GM12878 (cell line): ENCODE data around the gene BCAS3. TPM values are rescaled to one million over a fixed set of nuclear protein-coding genes. Genes with fewer than 3 reads are reported as not detected.

ENCODE experiments used
- ATAC-seq: fragments of 200-7000 bp; cut with Tn5 transposase; 3 replicates; pipeline ENCODE4 v1.9.1; 2020; ENCODE audit warnings: mild to moderate bottlenecking, moderate library complexity
- BruUV-seq: library from RNA; stranded (reverse); fragments of 400-500 nt; replicated peaks from 2 replicates; lab custom pipeline; 2021; lab: Mats Ljungman, UMichigan
- CTCF ChIA-PET: fragments of 300-600 bp; sonication (Branson Sonifier 250); formaldehyde crosslinking; extraction: SDS; loops from one replicate; lab custom pipeline; 2021; ENCODE audit warnings: inconsistent platforms; lab: Yijun Ruan, JAX
- POLR2A ChIA-PET: fragments of 350-600 bp; formaldehyde crosslinking; extraction: SDS; loops from one replicate; lab custom pipeline; 2021; ENCODE audit warnings: inconsistent platforms; lab: Charles Lee
- RAD21 ChIA-PET: fragments of 300-600 bp; sonication (Branson Sonifier 250); formaldehyde crosslinking; loops from one replicate; lab custom pipeline; 2023; ENCODE audit warnings: antibody characterized with exemption; ENCODE audit not compliant: unreplicated experiment; lab: Charles Lee
- SMC1A ChIA-PET: fragments of 300-600 bp; sonication (Branson Sonifier 250); formaldehyde crosslinking; loops from one replicate; lab custom pipeline; 2023; ENCODE audit not compliant: unreplicated experiment, uncharacterized antibody; lab: Charles Lee
- DNase-seq: peaks from one replicate; pipeline ENCODE4 v3.0.0-alpha.2; 2011; ENCODE audit warnings: low read depth, low spot score
- FAIRE-seq: peaks from 3 replicates; lab custom pipeline; 2011; peaks lifted over from hg19 to GRCh38; lab: Jason Lieb, UNC
- H2AFZ ChIP-seq: 2 replicates; pipeline ENCODE4 v1.6.0; 2011; ENCODE audit warnings: low read depth, low read length, control low read depth; ENCODE audit not compliant: control insufficient read depth
- H3K27ac ChIP-seq: 2 replicates; pipeline ENCODE4 v1.5.1; 2011; ENCODE audit warnings: control low read depth; ENCODE audit not compliant: control insufficient read depth, insufficient read depth
- H3K27me3 ChIP-seq, 2 experiments: replicated peaks in 1 of 2; 2 replicates each; pipeline versions ENCODE4 v1.6.0 to v1.6.1; 2011; ENCODE audit warnings: low read length in 1 of 2; ENCODE audit not compliant: control insufficient read depth in 2 of 2, insufficient read depth in 2 of 2
- H3K36me3 ChIP-seq, 2 experiments: 2 replicates each; pipeline ENCODE4 v1.5.1; 2011; ENCODE audit warnings: low read length in 1 of 2; ENCODE audit not compliant: control insufficient read depth in 2 of 2, insufficient read depth in 2 of 2
- H3K4me1 ChIP-seq: 2 replicates; pipeline ENCODE4 v1.6.1; 2011; ENCODE audit warnings: mild to moderate bottlenecking, low read length, moderate library complexity, mixed read lengths; ENCODE audit not compliant: control insufficient read depth, insufficient read depth
- H3K4me2 ChIP-seq: 2 replicates; pipeline ENCODE4 v1.6.0; 2011; ENCODE audit warnings: control low read depth; ENCODE audit not compliant: control insufficient read depth, insufficient read depth
- H3K4me3 ChIP-seq: fragments of 200-600 bp; sonication (generic); 2 replicates; pipeline ENCODE4 v1.5.1; 2016
- H3K79me2 ChIP-seq: 2 replicates; pipeline ENCODE4 v1.6.0; 2011; ENCODE audit warnings: low read length; ENCODE audit not compliant: control insufficient read depth, insufficient read depth
- H3K9ac ChIP-seq: 2 replicates; pipeline ENCODE4 v1.8.0; 2011; ENCODE audit warnings: low read length, control low read depth, mixed read lengths; ENCODE audit not compliant: control insufficient read depth, insufficient read depth
- H3K9me3 ChIP-seq: replicated peaks from 3 replicates; pipeline ENCODE4 v1.5.1; 2011; ENCODE audit warnings: mild to moderate bottlenecking, low read length; ENCODE audit not compliant: control insufficient read depth, insufficient read depth
- H4K20me1 ChIP-seq: 2 replicates; pipeline ENCODE4 v1.6.0; 2011; ENCODE audit not compliant: control insufficient read depth, insufficient read depth
- ATF3 ChIP-seq: IDR thresholded peaks from 2 replicates; pipeline ENCODE4 v1.6.1; 2011; ENCODE audit warnings: low read depth, mild to moderate bottlenecking, low read length, moderate library complexity, borderline replicate concordance; ENCODE audit errors: extremely low read depth
- EP300 ChIP-seq, 2 experiments: fragments of 150-350 bp in 1 of 2; IDR thresholded peaks; 2 replicates each; pipeline ENCODE4 v1.6.1; 2011 to 2012; ENCODE audit warnings: low read depth in 2 of 2, low read length in 2 of 2, borderline replicate concordance in 1 of 2, improper control_type of control experiment in 1 of 2, inconsistent platforms in 1 of 2; ENCODE audit not compliant: control insufficient read depth in 1 of 2
- GATAD2B ChIP-seq: fragments of 450-650 bp; conservative IDR thresholded peaks from 2 replicates; pipeline ENCODE4 v1.6.1; 2017; ENCODE audit warnings: low read depth, mild to moderate bottlenecking, moderate library complexity
- HDGF ChIP-seq: fragments of 450-650 bp; IDR thresholded peaks from 2 replicates; pipeline ENCODE4 v1.6.1; 2016; ENCODE audit warnings: antibody characterized with exemption
- JUNB ChIP-seq: IDR thresholded peaks from 2 replicates; pipeline ENCODE4 v1.6.1; 2016; ENCODE audit warnings: antibody characterized with exemption, mild to moderate bottlenecking
- KAT2A ChIP-seq: conservative IDR thresholded peaks from 2 replicates; pipeline ENCODE4 v1.6.1; 2011; ENCODE audit warnings: low read depth, low read length; ENCODE audit not compliant: control insufficient read depth
- MLLT1 ChIP-seq: fragments of 450-650 bp; IDR thresholded peaks from 2 replicates; pipeline ENCODE4 v1.6.1; 2016; ENCODE audit warnings: mild to moderate bottlenecking
- NFIC ChIP-seq: IDR thresholded peaks from 2 replicates; pipeline ENCODE4 v1.6.1; 2012; ENCODE audit warnings: low read depth, mild to moderate bottlenecking, inconsistent platforms, low read length, moderate library complexity
- SMAD5 ChIP-seq: IDR thresholded peaks from 2 replicates; pipeline ENCODE4 v1.6.1; 2016; ENCODE audit warnings: antibody characterized with exemption, low read depth
- ZBTB11 ChIP-seq: fragments of 450-650 bp; formaldehyde crosslinking; IDR thresholded peaks from 2 replicates; pipeline ENCODE4 v1.5.0; 2022; ENCODE audit warnings: mild to moderate bottlenecking, missing genetic modification characterization
- ZNF687 ChIP-seq: fragments of 450-650 bp; IDR thresholded peaks from 2 replicates; pipeline ENCODE4 v1.6.1; 2017; ENCODE audit warnings: mild to moderate bottlenecking, moderate library complexity
- WGBS: methylation state at CpG from one replicate; pipeline ENCODE4 v1.1.6; 2016; ENCODE audit warnings: low lambda C conversion rate; ENCODE audit not compliant: insufficient replicate concordance, insufficient coverage; ENCODE audit errors: missing lambda C conversion rate; 5-methylcytosine and 5-hydroxymethylcytosine counted together
- in situ Hi-C: fragments of 300-500 bp; cut with MboI; formaldehyde crosslinking; loops from 9 replicates; pipeline ENCODE4 v1.14.3; 2018; ENCODE audit warnings: mixed read lengths
- intact Hi-C: fragments of 100-400 bp; cut with micrococcal nuclease; formaldehyde crosslinking; loops from one replicate; pipeline ENCODE4 v1.14.2; 2022; ENCODE audit not compliant: unreplicated experiment
- polyA plus RNA-seq, 11 experiments: library from polyadenylated mRNA; depleted of rRNA in 4 of 11; unstranded in 6 of 11; stranded (reverse) in 5 of 11; fragments of >200 nt; fragmentation: Nextera tagmentation in 4 of 11; fragmentation: Illumina TruSeq in 1 of 11; extraction: Ambion mirVana in 4 of 11; extraction: Trizol in 1 of 11; gene quantifications; 1 replicate in 1 of 11; 2 replicates in 10 of 11; pipeline versions ENCODE4 v1.2.1 to v1.2.3, GENCODE V29; 2011 to 2016; ENCODE audit warnings: inconsistent platforms in 2 of 11, missing spikeins in 2 of 11, low read depth in 1 of 11
- total RNA-seq, 4 experiments: library from RNA; depleted of rRNA in 3 of 4; stranded (reverse); fragments of >200 nt in 3 of 4; fragmentation: Illumina TruSeq in 1 of 4; extraction: Trizol in 1 of 4; gene quantifications; 2 replicates each; pipeline versions ENCODE4 v1.2.1 to v1.2.3, GENCODE V29; 2013 to 2021

Gene BCAS3
- total and polyA plus RNA-seq, 10 of the 15 experiments (the other 5 are each of a cell fraction or from before 2014, with no cell fraction given) = 2.1 to 11.0 (median 6.6) TPM

- no peak for DNase-seq
- no peak for ATAC-seq
- SMC1A ChIA-PET = interaction anchor here (0.6 kb wide), 1 partner anchor 105 kb away, joined by 3 read pairs; no protein-coding TSS in a partner anchor
- Histone ChIP-seq H3K9me3 (no peaks in the 10 kb centered on the region), H3K4me1 (no peaks in the 10 kb centered on the region), H3K4me2 (no peak overlapping the region), H3K36me3 (no peaks in the 10 kb centered on the region), H3K4me3 (no peak overlapping the region), H4K20me1 (no peaks in the 10 kb centered on the region), H3K79me2 (no peaks in the 10 kb centered on the region), H3K9ac (no peak overlapping the region), H3K27me3 (no peaks in the 10 kb centered on the region; a peak in 1 of 4 replicates), H3K27ac (no peak overlapping the region), H2AFZ (no peak overlapping the region)
- POLR2A ChIA-PET = no interaction called here
- BruUV-seq = no TSS peak
- in situ Hi-C loops = no loop called here
- RAD21 ChIA-PET = interaction anchor here (0.9 kb wide), 1 partner anchor 416 kb away, joined by 3 read pairs; no protein-coding TSS in a partner anchor
- WGBS = 55% methylated on average over 11 of the region's 11 CpGs
- intact Hi-C loops = loop anchor here (5.0 kb wide), 1 partner anchor 665 kb away; no protein-coding TSS in a partner anchor
- CTCF ChIA-PET = interaction anchor here (1.0 to 1.7 kb wide), 2 partner anchors 290 to 667 kb away, joined by 3 to 5 read pairs; no protein-coding TSS in a partner anchor
- FAIRE-seq = no peak
- TF ChIP-seq GATAD2B (no peak), SMAD5 (no peak), KAT2A (no peak), ATF3 (no peak), ZBTB11 (CRISPR knock-in tag) (no peak), MLLT1 (no peak), EP300 (IDR thresholded peaks at IDR 0.05; ENCODE audit: borderline replicate concordance in 1 of 2, control insufficient read depth in 1 of 2, low read depth in 2 of 2, low read length in 2 of 2) (no peak), HDGF (no peak), ZNF687 (no peak), NFIC (no peak), JUNB (no peak)
Observed at GRCh38 chr17:61387511-61388305, 710.1 kb downstream of the BCAS3 start.
